Neural progenitor cell (in vitro differentiated cells): ENCODE data around the gene BIRC6. TPM values are rescaled to one million over a fixed set of nuclear protein-coding genes. Genes with fewer than 3 reads are reported as not detected.
A peak's percentile ranks its signal among the peaks of the same experiment; 100 is the strongest.

Experiments
- DNase-seq: peaks from one replicate; pipeline ENCODE4 v3.0.0-alpha.2; 2016; ENCODE audit warnings: low spot score
- H2AFZ ChIP-seq: fragments of 200-600 bp; sonication (generic); replicated peaks from 2 replicates; pipeline ENCODE4 v1.6.1; 2016; ENCODE audit warnings: antibody characterized with exemption
- H3F3A ChIP-seq: fragments of 200-600 bp; sonication (generic); 2 replicates; pipeline ENCODE4 v1.6.1; 2016; ENCODE audit warnings: antibody characterized with exemption, low read depth
- H3K27ac ChIP-seq: fragments of 200-600 bp; sonication (generic); 2 replicates; pipeline ENCODE4 v1.5.1; 2016; ENCODE audit warnings: mild to moderate bottlenecking
- H3K27me3 ChIP-seq: fragments of 200-600 bp; sonication (generic); 2 replicates; pipeline ENCODE4 v1.6.1; 2016; ENCODE audit warnings: mild to moderate bottlenecking, moderate library complexity
- H3K36me3 ChIP-seq: fragments of 200-600 bp; sonication (generic); 2 replicates; pipeline ENCODE4 v1.5.1; 2016
- H3K4me1 ChIP-seq: fragments of 200-600 bp; sonication (generic); 2 replicates; pipeline ENCODE4 v1.6.1; 2016; ENCODE audit warnings: mixed run types
- H3K4me2 ChIP-seq: fragments of 200-600 bp; sonication (generic); 2 replicates; pipeline ENCODE4 v1.6.1; 2016
- H3K4me3 ChIP-seq: fragments of 200-600 bp; sonication (generic); 2 replicates; pipeline ENCODE4 v1.5.1; 2016
- H3K79me2 ChIP-seq: fragments of 200-600 bp; sonication (generic); 2 replicates; pipeline ENCODE4 v1.6.1; 2016; ENCODE audit warnings: low read depth
- H3K9ac ChIP-seq: fragments of 200-600 bp; sonication (generic); 2 replicates; pipeline ENCODE4 v1.6.1; 2016
- H3K9me3 ChIP-seq: fragments of 200-600 bp; sonication (generic); 2 replicates; pipeline ENCODE4 v1.5.1; 2016; ENCODE audit warnings: low read depth
- H4K20me1 ChIP-seq: fragments of 200-600 bp; sonication (generic); 2 replicates; pipeline ENCODE4 v1.6.1; 2016; ENCODE audit warnings: low read depth
- H3K27ac Mint-ChIP-seq: 3 replicates; pipeline ENCODE4 v1.8.0; 2021; ENCODE audit warnings: mixed read lengths
- H3K27me3 Mint-ChIP-seq: 2 replicates; pipeline ENCODE4 v1.8.0; 2022; ENCODE audit warnings: low read depth, mild to moderate bottlenecking, inconsistent platforms, moderate library complexity, mixed read lengths; ENCODE audit not compliant: insufficient read depth
- H3K36me3 Mint-ChIP-seq: 3 replicates; pipeline ENCODE4 v1.8.0; 2021; ENCODE audit warnings: mixed read lengths
- H3K4me1 Mint-ChIP-seq: 3 replicates; pipeline ENCODE4 v1.8.0; 2021; ENCODE audit warnings: mixed read lengths
- H3K4me3 Mint-ChIP-seq: 3 replicates; pipeline ENCODE4 v1.8.0; 2021; ENCODE audit warnings: mild to moderate bottlenecking, moderate library complexity, mixed read lengths
- H3K9me3 Mint-ChIP-seq: 3 replicates; pipeline ENCODE4 v1.8.0; 2020; ENCODE audit warnings: mixed read lengths
- EZH2 ChIP-seq: fragments of 200-600 bp; sonication (generic); IDR thresholded peaks from 2 replicates; pipeline ENCODE4 v1.6.1; 2017; ENCODE audit warnings: antibody characterized with exemption, mild to moderate bottlenecking, moderate library complexity
- EZH2phosphoT487 ChIP-seq: fragments of 200-600 bp; sonication (generic); IDR thresholded peaks from 2 replicates; pipeline ENCODE4 v1.6.1; 2017; ENCODE audit warnings: antibody characterized with exemption
- total RNA-seq: library from RNA; depleted of rRNA; stranded (reverse); fragments of >200 nt; gene quantifications from 2 replicates; pipeline ENCODE4 v1.2.3, GENCODE V29; 2015; ENCODE audit warnings: low replicate concordance
- TF ChIP-seq, protein P1 (sequence below): fragments of 200-600 bp; sonication (generic); IDR thresholded peaks from 2 replicates; pipeline ENCODE4 v1.5.1; 2017; ENCODE audit warnings: antibody characterized with exemption, mild to moderate bottlenecking

Gene BIRC6
- total RNA-seq, 1 donor from 2014 or later, result 105 TPM

DNA sequence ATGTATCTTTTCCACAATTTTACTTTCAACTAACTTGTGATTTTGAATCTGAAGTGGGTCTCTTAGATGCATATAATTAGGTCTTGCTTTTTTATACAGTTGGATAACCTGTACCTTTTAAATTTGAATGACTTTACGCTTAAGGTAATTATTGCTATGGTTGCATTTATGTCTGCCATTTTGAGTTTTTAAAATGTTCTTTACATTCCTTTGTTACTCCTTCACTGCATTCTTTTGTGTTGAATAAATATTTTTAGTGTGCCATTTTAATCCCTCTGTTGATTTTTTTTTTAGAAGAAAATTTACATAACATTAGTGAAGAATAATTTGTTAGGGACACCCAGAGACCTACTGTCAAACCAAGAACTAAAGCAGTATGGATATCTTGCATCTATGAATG is 65.3 kb downstream of the BIRC6 start:
- Histone ChIP-seq H3F3A (no peaks in the 10 kb centered on the region), H3K4me1 (peaks cover 10% of the 10 kb centered on the region), H3K9ac (no peak overlapping the region), H2AFZ (no peak overlapping the region), H3K36me3 (no peaks in the 10 kb centered on the region), H3K27me3 (no peaks in the 10 kb centered on the region), H4K20me1 (peaks cover 43% of the 10 kb centered on the region), H3K9me3 (no peaks in the 10 kb centered on the region), H3K4me3 (no peak overlapping the region), H3K79me2 (peaks cover 92% of the 10 kb centered on the region), H3K27ac (peak overlapping the region; percentile 48), H3K4me2 (no peak overlapping the region)
- H3K36me3 Mint-ChIP-seq, result peaks cover 24% of the 10 kb centered on the region
- no peak for TF ChIP-seq EZH2phosphoT487
- TF ChIP-seq EZH2, result no peak
- TF ChIP-seq, protein P1, sequence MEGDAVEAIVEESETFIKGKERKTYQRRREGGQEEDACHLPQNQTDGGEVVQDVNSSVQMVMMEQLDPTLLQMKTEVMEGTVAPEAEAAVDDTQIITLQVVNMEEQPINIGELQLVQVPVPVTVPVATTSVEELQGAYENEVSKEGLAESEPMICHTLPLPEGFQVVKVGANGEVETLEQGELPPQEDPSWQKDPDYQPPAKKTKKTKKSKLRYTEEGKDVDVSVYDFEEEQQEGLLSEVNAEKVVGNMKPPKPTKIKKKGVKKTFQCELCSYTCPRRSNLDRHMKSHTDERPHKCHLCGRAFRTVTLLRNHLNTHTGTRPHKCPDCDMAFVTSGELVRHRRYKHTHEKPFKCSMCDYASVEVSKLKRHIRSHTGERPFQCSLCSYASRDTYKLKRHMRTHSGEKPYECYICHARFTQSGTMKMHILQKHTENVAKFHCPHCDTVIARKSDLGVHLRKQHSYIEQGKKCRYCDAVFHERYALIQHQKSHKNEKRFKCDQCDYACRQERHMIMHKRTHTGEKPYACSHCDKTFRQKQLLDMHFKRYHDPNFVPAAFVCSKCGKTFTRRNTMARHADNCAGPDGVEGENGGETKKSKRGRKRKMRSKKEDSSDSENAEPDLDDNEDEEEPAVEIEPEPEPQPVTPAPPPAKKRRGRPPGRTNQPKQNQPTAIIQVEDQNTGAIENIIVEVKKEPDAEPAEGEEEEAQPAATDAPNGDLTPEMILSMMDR, result no peak
- DNase-seq, result no peak
- no peak overlapping the region for H3K27ac Mint-ChIP-seq
- H3K4me3 Mint-ChIP-seq, result no peak overlapping the region
- H3K9me3 Mint-ChIP-seq, result no peaks in the 10 kb centered on the region
- peaks cover 6% of the 10 kb centered on the region for H3K4me1 Mint-ChIP-seq
- H3K27me3 Mint-ChIP-seq, result no peaks in the 10 kb centered on the region

DNA sequence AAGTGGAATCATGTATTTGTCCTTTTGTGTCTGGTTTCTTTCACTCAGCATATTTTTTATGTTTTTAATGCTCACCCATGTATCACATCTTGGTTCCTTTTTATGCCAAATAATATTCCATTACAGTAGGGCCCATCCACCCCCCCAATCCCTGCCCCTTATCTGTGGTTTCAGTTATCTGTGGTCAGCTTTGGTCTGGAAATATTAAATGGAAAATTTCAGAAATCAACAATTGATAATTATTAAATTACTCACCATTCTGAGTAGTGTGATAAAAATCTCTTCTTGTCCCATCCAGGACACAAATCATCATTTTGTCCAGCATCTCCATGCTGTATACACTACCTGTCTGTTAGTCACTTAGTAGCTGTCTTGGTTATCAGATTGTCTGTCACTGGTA is 66.7 kb downstream of the BIRC6 start:
- Mint-ChIP-seq H3K27ac (no peak overlapping the region), H3K4me3 (no peak overlapping the region), H3K36me3 (peaks cover 17% of the 10 kb centered on the region), H3K27me3 (no peaks in the 10 kb centered on the region), H3K4me1 (peaks cover 10% of the 10 kb centered on the region), H3K9me3 (no peaks in the 10 kb centered on the region)
- H3F3A ChIP-seq, result peaks cover 5% of the 10 kb centered on the region
- TF ChIP-seq, protein P1, result no peak
- no peak for TF ChIP-seq EZH2
- no peak for TF ChIP-seq EZH2phosphoT487
- H3K79me2 ChIP-seq, result peaks cover 98% of the 10 kb centered on the region
- H3K9me3 ChIP-seq, result no peaks in the 10 kb centered on the region
- no peak overlapping the region for H2AFZ ChIP-seq
- no peak overlapping the region for H3K4me3 ChIP-seq
- no peak overlapping the region for H3K4me2 ChIP-seq
- no peak for DNase-seq
- peaks cover 17% of the 10 kb centered on the region for H3K4me1 ChIP-seq
- H4K20me1 ChIP-seq, result peaks cover 57% of the 10 kb centered on the region
- H3K36me3 ChIP-seq, result no peaks in the 10 kb centered on the region
- no peak overlapping the region for H3K9ac ChIP-seq
- no peaks in the 10 kb centered on the region for H3K27me3 ChIP-seq
- no peak overlapping the region for H3K27ac ChIP-seq

DNA sequence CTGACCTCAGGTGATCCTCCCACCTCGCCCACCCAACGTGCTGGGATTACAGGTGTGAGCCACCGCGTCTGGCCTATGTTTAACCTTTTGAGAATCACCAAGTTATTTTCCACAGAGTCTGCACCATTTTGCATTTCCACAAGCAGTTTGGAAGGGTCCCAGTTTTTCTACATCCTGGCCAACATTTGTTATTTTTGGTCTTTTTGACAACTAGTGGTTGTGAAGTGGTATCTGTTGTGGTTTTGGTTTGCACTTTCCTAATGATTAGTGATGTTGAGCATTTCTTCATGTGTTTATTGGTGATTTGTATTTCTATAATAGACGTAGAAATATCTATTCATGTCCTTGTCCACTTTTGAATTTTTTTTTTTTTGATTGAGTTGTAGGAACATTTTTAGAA is 67.9 kb downstream of the BIRC6 start:
- H3K27me3 Mint-ChIP-seq, result no peaks in the 10 kb centered on the region
- H3K27ac Mint-ChIP-seq, result no peak overlapping the region
- peaks cover 64% of the 10 kb centered on the region for H4K20me1 ChIP-seq
- no peak overlapping the region for H2AFZ ChIP-seq
- H3K9me3 Mint-ChIP-seq, result no peaks in the 10 kb centered on the region
- H3F3A ChIP-seq, result peaks cover 5% of the 10 kb centered on the region
- peaks cover 16% of the 10 kb centered on the region for H3K36me3 Mint-ChIP-seq
- no peak overlapping the region for H3K4me3 Mint-ChIP-seq
- TF ChIP-seq, protein P1, result no peak
- TF ChIP-seq EZH2phosphoT487 (no peak), EZH2 (no peak)
- H3K79me2 ChIP-seq, result peaks cover 100% of the 10 kb centered on the region
- no peaks in the 10 kb centered on the region for H3K36me3 ChIP-seq
- H3K9ac ChIP-seq, result no peak overlapping the region
- H3K4me3 ChIP-seq, result no peak overlapping the region
- H3K9me3 ChIP-seq, result no peaks in the 10 kb centered on the region
- H3K4me1 ChIP-seq, result peaks cover 17% of the 10 kb centered on the region
- H3K27ac ChIP-seq, result no peak overlapping the region
- DNase-seq, result no peak
- peaks cover 10% of the 10 kb centered on the region for H3K4me1 Mint-ChIP-seq
- no peak overlapping the region for H3K4me2 ChIP-seq
- H3K27me3 ChIP-seq, result no peaks in the 10 kb centered on the region
